Measurements from ENCODE around the gene F12.

GRCh38 chr5:177452688-177453638 is 43.6 kb upstream of the F12 start:
- no peak for TF ChIP-seq EZH2 (IDR thresholded peaks at IDR 0.05; ENCODE audit: low read length, missing control alignments)
- TF ChIP-seq, protein P1, sequence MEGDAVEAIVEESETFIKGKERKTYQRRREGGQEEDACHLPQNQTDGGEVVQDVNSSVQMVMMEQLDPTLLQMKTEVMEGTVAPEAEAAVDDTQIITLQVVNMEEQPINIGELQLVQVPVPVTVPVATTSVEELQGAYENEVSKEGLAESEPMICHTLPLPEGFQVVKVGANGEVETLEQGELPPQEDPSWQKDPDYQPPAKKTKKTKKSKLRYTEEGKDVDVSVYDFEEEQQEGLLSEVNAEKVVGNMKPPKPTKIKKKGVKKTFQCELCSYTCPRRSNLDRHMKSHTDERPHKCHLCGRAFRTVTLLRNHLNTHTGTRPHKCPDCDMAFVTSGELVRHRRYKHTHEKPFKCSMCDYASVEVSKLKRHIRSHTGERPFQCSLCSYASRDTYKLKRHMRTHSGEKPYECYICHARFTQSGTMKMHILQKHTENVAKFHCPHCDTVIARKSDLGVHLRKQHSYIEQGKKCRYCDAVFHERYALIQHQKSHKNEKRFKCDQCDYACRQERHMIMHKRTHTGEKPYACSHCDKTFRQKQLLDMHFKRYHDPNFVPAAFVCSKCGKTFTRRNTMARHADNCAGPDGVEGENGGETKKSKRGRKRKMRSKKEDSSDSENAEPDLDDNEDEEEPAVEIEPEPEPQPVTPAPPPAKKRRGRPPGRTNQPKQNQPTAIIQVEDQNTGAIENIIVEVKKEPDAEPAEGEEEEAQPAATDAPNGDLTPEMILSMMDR (conservative IDR thresholded peaks at IDR 0.05 in 1 of 2, IDR thresholded peaks at IDR 0.05 in 1 of 2; ENCODE audit: low read depth in 1 of 2, low read length in 2 of 2), result no peak

Data from fibroblast of lung (primary cell).